GM23338 (cell line): ENCODE data around the gene SNAPC4. TPM values are rescaled to one million over a fixed set of nuclear protein-coding genes. Genes with fewer than 3 reads are reported as not detected.

Source experiments
- ATAC-seq: fragments of 200-7000 bp; cut with Tn5 transposase; 3 replicates; pipeline ENCODE4 v1.9.1; 2020
- DNase-seq: peaks from one replicate; pipeline ENCODE4 v3.0.0-alpha.2; 2015; ENCODE audit warnings: low spot score
- H2AFZ ChIP-seq: fragments of 200-600 bp; sonication (generic); 2 replicates; pipeline ENCODE4 v1.8.0; 2016; ENCODE audit warnings: antibody characterized with exemption, mild to moderate bottlenecking, moderate library complexity
- H3F3A ChIP-seq: fragments of 200-600 bp; sonication (generic); replicated peaks from 2 replicates; pipeline ENCODE4 v1.8.0; 2017; ENCODE audit warnings: antibody characterized with exemption, mixed run types, low read depth
- H3K27ac ChIP-seq: fragments of 200-600 bp; sonication (generic); 2 replicates; pipeline ENCODE4 v1.6.1; 2016; ENCODE audit warnings: low read depth
- H3K27me3 ChIP-seq: fragments of 200-600 bp; sonication (generic); 2 replicates; pipeline ENCODE4 v1.8.0; 2016; ENCODE audit warnings: mild to moderate bottlenecking, mixed run types, moderate library complexity; ENCODE audit not compliant: insufficient read depth
- H3K36me3 ChIP-seq: fragments of 200-600 bp; sonication (generic); 2 replicates; pipeline ENCODE4 v1.8.0; 2016; ENCODE audit warnings: mild to moderate bottlenecking; ENCODE audit not compliant: insufficient read depth
- H3K4me1 ChIP-seq: fragments of 200-600 bp; sonication (generic); 2 replicates; pipeline ENCODE4 v1.8.0; 2016; ENCODE audit warnings: mild to moderate bottlenecking, moderate library complexity; ENCODE audit not compliant: insufficient read depth
- H3K4me2 ChIP-seq: fragments of 200-600 bp; sonication (generic); 2 replicates; pipeline ENCODE4 v1.7.1; 2017; ENCODE audit warnings: mixed run types
- H3K4me3 ChIP-seq: fragments of 200-600 bp; sonication (generic); 2 replicates; pipeline ENCODE4 v1.6.1; 2016; ENCODE audit warnings: mixed run types
- H3K79me2 ChIP-seq: fragments of 200-600 bp; sonication (generic); replicated peaks from 2 replicates; pipeline ENCODE4 v1.8.0; 2017; ENCODE audit warnings: mild to moderate bottlenecking; ENCODE audit not compliant: insufficient read depth
- H3K9me2 ChIP-seq: fragments of 200-600 bp; sonication (generic); 2 replicates; pipeline ENCODE4 v1.8.0; 2017; ENCODE audit not compliant: insufficient read depth
- H4K20me1 ChIP-seq: fragments of 200-600 bp; sonication (generic); replicated peaks from 2 replicates; pipeline ENCODE4 v1.8.0; 2017; ENCODE audit warnings: mild to moderate bottlenecking; ENCODE audit not compliant: insufficient read depth
- H3K27ac Mint-ChIP-seq: 2 replicates; pipeline ENCODE4 v1.8.0; 2020; ENCODE audit warnings: inconsistent platforms, mild to moderate bottlenecking, moderate library complexity, mixed read lengths
- H3K27me3 Mint-ChIP-seq: 3 replicates; pipeline ENCODE4 v1.8.0; 2022; ENCODE audit warnings: low read depth, mild to moderate bottlenecking, moderate library complexity, mixed read lengths, inconsistent platforms; ENCODE audit not compliant: insufficient read depth, poor library complexity
- H3K36me3 Mint-ChIP-seq: 3 replicates; pipeline ENCODE4 v1.8.0; 2021; ENCODE audit warnings: low read depth, mild to moderate bottlenecking, inconsistent platforms, moderate library complexity, mixed read lengths
- H3K4me1 Mint-ChIP-seq: 3 replicates; pipeline ENCODE4 v1.8.0; 2020; ENCODE audit warnings: mild to moderate bottlenecking, inconsistent platforms, mixed read lengths
- H3K4me3 Mint-ChIP-seq: 3 replicates; pipeline ENCODE4 v1.8.0; 2021; ENCODE audit warnings: moderate library complexity, mild to moderate bottlenecking, inconsistent platforms, mixed read lengths
- H3K9me3 Mint-ChIP-seq: 3 replicates; pipeline ENCODE4 v1.8.0; 2020; ENCODE audit warnings: moderate library complexity, mild to moderate bottlenecking, inconsistent platforms, mixed read lengths
- EZH2phosphoT487 ChIP-seq: fragments of 200-600 bp; sonication (generic); IDR thresholded peaks from one replicate; pipeline ENCODE4 v1.8.1; 2018; ENCODE audit warnings: antibody characterized with exemption; ENCODE audit not compliant: unreplicated experiment
- NANOG ChIP-seq: IDR thresholded peaks from 2 replicates; pipeline ENCODE4 v1.6.1; 2016; ENCODE audit warnings: antibody characterized with exemption, borderline replicate concordance
- POLR2AphosphoS5 ChIP-seq: IDR thresholded peaks from 2 replicates; pipeline ENCODE4 v1.6.1; 2016; ENCODE audit warnings: antibody characterized with exemption, low read depth
- REST ChIP-seq: IDR thresholded peaks from one replicate; pipeline ENCODE4 v1.6.1; 2018; ENCODE audit warnings: antibody characterized with exemption; ENCODE audit not compliant: unreplicated experiment
- STAT1 ChIP-seq: IDR thresholded peaks from one replicate; pipeline ENCODE4 v1.6.1; 2016; ENCODE audit warnings: antibody characterized with exemption; ENCODE audit not compliant: unreplicated experiment
- ZNF114 ChIP-seq: fragments of 250-450 bp; sonication (Bioruptor Pico); IDR thresholded peaks from 2 replicates; pipeline ENCODE4 v1.5.0; 2020; ENCODE audit warnings: mild to moderate bottlenecking, moderate library complexity
- polyA plus RNA-seq: library from polyadenylated mRNA; unstranded; fragments of >200 nt; fragmentation: Nextera tagmentation; extraction: Ambion mirVana; gene quantifications from 2 replicates; pipeline ENCODE4 v1.2.1, GENCODE V29; 2016
- total RNA-seq: library from RNA; depleted of rRNA; stranded (reverse); fragments of >200 nt; shearing (Covaris generic); gene quantifications from 2 replicates; pipeline ENCODE4 v1.2.3, GENCODE V29; 2014

Gene SNAPC4
- total and polyA plus RNA-seq, 2 experiments from 2014 or later, result 8.8 to 22.7 TPM

GRCh38 chr9:136358016-136358415 lies 42.0 kb downstream of the SNAPC4 start:
- no peaks in the 10 kb centered on the region for H3K36me3 ChIP-seq
- no peaks in the 10 kb centered on the region for H3K79me2 ChIP-seq
- no peak overlapping the region for H3K27ac ChIP-seq
- DNase-seq (no peak), ATAC-seq (no peak)
- H3K27me3 ChIP-seq, result no peaks in the 10 kb centered on the region
- no peaks in the 10 kb centered on the region for H3K36me3 Mint-ChIP-seq
- H3K4me1 ChIP-seq, result no peaks in the 10 kb centered on the region
- no peak for TF ChIP-seq STAT1
- TF ChIP-seq EZH2phosphoT487, result no peak
- no peak for TF ChIP-seq POLR2AphosphoS5
- no peak for TF ChIP-seq ZNF114
- no peak for TF ChIP-seq REST
- H2AFZ ChIP-seq, result no peak overlapping the region
- no peaks in the 10 kb centered on the region for H3K9me3 Mint-ChIP-seq
- H3K4me3 Mint-ChIP-seq, result no peak overlapping the region
- no peak overlapping the region for H3K27ac Mint-ChIP-seq
- H4K20me1 ChIP-seq, result no peaks in the 10 kb centered on the region
- H3K4me2 ChIP-seq, result no peak overlapping the region
- H3K4me1 Mint-ChIP-seq, result peaks cover 6% of the 10 kb centered on the region; the same call in 1 of the 3 replicates
- H3K27me3 Mint-ChIP-seq, result peaks cover 8% of the 10 kb centered on the region
- H3K9me2 ChIP-seq, result no peaks in the 10 kb centered on the region
- H3F3A ChIP-seq, result no peaks in the 10 kb centered on the region
- H3K4me3 ChIP-seq, result no peak overlapping the region

- Mint-ChIP-seq H3K9me3 (no peaks in the 10 kb centered on the region), H3K27ac (no peak overlapping the region), H3K4me3 (no peak overlapping the region), H3K36me3 (no peaks in the 10 kb centered on the region), H3K4me1 (no peaks in the 10 kb centered on the region), H3K27me3 (peaks cover 9% of the 10 kb centered on the region)
- no peaks in the 10 kb centered on the region for H3K9me2 ChIP-seq
- H3K4me3 ChIP-seq, result no peak overlapping the region
- H3F3A ChIP-seq, result no peaks in the 10 kb centered on the region
- TF ChIP-seq NANOG (no peak), STAT1 (no peak)
- no peak for ATAC-seq
- H4K20me1 ChIP-seq, result no peaks in the 10 kb centered on the region
- DNase-seq, result no peak
- H3K27ac ChIP-seq, result no peak overlapping the region
- H3K79me2 ChIP-seq, result no peaks in the 10 kb centered on the region
- no peak overlapping the region for H2AFZ ChIP-seq
- H3K27me3 ChIP-seq, result no peaks in the 10 kb centered on the region
- H3K4me2 ChIP-seq, result no peak overlapping the region
- no peaks in the 10 kb centered on the region for H3K36me3 ChIP-seq
- H3K4me1 ChIP-seq, result no peaks in the 10 kb centered on the region
Observed at GRCh38 chr9:136357202-136357725, 42.7 kb downstream of the SNAPC4 start.
